AG09309 (cell line): Measurements from ENCODE around the gene ERICH3.

Source experiments
- DNase-seq: peaks from one replicate; pipeline ENCODE4 v3.0.0-alpha.2; 2010; ENCODE audit warnings: low read depth
- H3K4me3 ChIP-seq: 2 replicates; pipeline ENCODE4 v1.5.1; 2011; ENCODE audit warnings: mild to moderate bottlenecking, low read depth, low read length, moderate library complexity; ENCODE audit not compliant: control insufficient read depth
- TF ChIP-seq, protein P1 (sequence below): IDR thresholded peaks from 2 replicates; pipeline ENCODE4 v1.5.1; 2011; ENCODE audit warnings: mild to moderate bottlenecking, low read depth, low read length, inconsistent platforms; ENCODE audit not compliant: insufficient read depth, control insufficient read depth; ENCODE audit errors: missing control alignments

The ERICH3 gene

DNA sequence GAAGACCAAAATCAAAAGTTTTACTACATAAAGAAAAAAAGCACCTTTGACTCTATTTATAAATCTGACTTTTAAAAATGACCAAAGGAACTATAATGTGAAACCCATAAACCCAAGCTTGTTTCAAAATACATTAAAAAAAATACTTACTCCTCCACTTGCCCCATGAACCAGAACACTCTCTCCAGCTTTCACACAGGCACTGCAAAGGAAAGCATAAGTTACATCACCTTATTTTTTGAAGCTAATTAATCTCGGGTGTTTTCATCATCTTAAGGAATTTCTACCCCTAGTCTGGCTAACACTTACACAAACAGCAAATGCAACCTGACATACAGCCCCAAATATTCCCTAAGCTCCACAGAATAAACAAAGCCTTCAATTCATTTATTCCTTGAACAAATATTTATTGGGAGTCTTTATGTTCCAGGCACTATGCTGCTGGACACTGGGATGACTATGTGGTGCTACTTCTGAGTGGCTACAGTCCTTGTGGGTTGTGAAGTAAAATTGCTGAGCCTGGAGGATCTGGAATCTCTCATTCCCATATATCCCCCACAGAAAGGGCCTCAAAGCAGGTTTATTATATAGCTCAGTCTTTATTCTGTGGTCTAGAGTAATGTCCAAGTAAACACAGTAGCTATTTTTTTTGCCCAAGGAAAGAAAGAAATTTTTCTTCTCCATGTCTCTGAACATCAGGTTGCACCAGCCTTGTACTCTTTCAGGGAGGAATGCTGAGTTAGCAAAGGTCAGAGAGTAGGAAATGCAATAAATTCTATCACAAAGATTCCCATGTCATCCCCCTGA is 41.0 kb upstream of the ERICH3 start:
- no peak overlapping the region for H3K4me3 ChIP-seq
- DNase-seq: no peak
- TF ChIP-seq, protein P1, sequence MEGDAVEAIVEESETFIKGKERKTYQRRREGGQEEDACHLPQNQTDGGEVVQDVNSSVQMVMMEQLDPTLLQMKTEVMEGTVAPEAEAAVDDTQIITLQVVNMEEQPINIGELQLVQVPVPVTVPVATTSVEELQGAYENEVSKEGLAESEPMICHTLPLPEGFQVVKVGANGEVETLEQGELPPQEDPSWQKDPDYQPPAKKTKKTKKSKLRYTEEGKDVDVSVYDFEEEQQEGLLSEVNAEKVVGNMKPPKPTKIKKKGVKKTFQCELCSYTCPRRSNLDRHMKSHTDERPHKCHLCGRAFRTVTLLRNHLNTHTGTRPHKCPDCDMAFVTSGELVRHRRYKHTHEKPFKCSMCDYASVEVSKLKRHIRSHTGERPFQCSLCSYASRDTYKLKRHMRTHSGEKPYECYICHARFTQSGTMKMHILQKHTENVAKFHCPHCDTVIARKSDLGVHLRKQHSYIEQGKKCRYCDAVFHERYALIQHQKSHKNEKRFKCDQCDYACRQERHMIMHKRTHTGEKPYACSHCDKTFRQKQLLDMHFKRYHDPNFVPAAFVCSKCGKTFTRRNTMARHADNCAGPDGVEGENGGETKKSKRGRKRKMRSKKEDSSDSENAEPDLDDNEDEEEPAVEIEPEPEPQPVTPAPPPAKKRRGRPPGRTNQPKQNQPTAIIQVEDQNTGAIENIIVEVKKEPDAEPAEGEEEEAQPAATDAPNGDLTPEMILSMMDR: no peak

DNA sequence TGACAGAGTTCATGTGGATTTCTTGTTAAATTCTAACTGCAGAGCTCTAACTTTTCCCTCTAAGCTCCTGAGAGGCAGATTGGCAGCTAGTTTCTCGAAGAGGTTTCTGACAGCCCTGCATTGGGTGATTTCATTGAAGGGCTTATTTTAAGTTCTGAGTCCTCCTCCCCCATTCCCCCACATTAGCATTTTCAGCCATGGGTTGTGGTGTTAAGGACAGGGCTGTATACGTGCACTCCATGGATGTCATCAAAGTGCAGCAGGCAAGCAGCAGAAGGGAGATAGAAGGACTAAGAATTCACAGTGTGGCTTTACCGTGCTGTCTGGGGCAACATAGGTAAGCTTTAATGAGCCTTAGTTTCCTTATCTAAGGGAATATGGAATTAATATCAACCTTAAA is 40.3 kb upstream of the ERICH3 start:
- TF ChIP-seq, protein P1: no peak
- no peak for DNase-seq
- H3K4me3 ChIP-seq: no peak overlapping the region

DNA sequence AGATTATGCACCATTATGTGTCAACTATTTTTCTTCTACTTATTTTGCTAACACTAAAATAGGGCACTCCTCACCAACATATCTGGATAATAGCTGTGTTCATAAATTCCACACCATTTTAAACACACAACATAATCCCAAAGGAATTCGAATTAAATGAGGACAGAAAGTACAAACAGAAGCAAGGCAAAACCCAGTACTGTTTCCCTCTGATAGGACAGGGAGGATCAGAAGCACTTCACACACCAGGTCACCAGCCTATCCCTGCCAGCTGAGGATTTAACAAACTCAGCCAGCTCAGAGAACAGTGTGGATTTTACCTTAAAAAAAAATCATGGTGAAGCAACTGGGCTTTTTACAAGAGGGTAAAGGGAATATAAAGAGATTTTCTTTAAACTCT is 39.3 kb upstream of the ERICH3 start:
- DNase-seq: no peak
- no peak overlapping the region for H3K4me3 ChIP-seq
- TF ChIP-seq, protein P1: no peak

DNA sequence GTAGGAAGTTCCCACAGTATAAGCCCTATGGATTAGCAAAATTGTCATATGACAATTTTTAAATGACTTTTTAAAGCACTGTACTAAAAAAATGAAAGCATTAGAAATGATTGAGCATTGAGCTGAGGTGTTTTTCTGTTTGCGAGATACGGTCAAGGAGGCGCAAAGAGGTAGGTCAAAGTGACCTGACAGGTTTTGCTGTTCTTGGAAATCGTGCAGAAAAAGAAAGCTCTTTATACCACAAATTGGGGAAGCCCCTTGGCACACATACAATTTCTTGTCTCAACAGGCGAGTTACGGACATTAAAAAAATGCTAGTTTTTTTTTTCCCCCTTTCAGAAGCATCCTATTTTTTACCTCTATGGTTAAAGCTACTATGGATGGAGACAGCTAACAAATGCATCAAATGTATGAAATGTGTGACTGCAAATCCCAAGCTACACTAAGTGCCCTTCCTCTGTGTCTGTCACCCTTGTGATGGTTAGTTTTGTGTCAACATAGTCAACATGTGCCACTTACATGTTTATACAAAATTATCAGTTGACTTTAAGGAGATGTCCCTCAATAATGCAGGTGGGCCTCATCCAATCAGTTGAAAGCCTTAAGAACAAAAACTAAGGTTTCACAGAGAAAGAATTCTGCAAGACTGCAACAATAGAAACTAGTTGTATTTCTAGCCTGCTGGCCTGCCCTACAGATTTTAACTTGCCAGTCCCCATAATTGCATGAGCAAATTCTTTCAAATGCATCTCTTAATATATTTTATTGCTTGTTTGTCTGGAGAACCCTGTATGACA is 30.0 kb upstream of the ERICH3 start:
- H3K4me3 ChIP-seq: no peak overlapping the region
- TF ChIP-seq, protein P1: no peak
- DNase-seq: no peak

DNA sequence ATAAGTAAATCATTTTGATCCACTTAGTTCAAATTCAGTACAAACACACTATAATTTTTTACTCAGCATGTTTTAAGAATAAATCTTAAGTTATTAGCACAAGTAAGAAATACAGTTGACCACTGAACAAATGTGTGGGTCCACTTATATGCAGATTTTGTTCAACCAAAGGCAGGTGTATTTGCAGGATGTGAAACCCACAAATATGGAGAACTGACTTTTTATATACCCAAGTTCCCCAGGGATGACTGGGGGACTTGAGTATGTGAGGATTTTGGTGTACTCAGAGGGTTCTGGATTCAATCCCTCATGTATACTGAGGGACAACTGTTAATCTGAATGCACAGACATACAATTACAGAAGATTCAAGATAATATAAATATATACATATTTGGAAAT is 25.7 kb upstream of the ERICH3 start:
- TF ChIP-seq, protein P1: no peak
- DNase-seq: no peak
- no peak overlapping the region for H3K4me3 ChIP-seq

DNA sequence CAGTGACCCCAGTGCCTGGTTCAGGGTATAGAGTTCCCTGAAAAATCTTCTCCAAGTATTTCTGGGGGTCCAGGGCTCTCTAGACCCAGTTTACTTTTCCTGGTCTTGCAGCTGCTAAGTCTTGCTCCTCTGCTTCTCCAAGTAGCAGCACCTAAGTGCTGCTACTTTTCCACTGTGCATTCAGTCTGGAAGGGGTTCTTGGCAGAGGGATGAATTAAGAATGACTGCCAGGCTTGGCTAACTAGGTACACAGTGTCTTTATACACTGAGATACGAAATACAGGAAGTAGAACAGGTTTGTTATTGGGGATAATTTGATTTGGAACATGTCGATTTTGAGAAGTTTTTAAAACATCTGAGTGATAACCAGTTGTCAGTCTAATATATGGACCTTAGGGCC is 24.2 kb upstream of the ERICH3 start:
- TF ChIP-seq, protein P1: no peak
- H3K4me3 ChIP-seq: no peak overlapping the region
- no peak for DNase-seq
